Measurements from ENCODE around the gene TMEM43. TPM values are rescaled to one million over a fixed set of nuclear protein-coding genes. Genes with fewer than 3 reads are reported as not detected.
A peak's percentile ranks its signal among the peaks of the same experiment; 100 is the strongest.

Gene TMEM43
- polyA plus RNA-seq, 1 donor (not counting 4 experiments of a cell fraction or from before 2014, with no cell fraction given): 111 TPM

GRCh38 chr3:14170531-14171159 lies 45.8 kb downstream of the TMEM43 start:
- peak overlapping the region; percentile 65 for H3K4me2 ChIP-seq (ENCODE audit: control insufficient read depth, extremely low read depth, insufficient read depth, low read depth, low read length)
- H3K27me3 ChIP-seq (ENCODE audit: control insufficient read depth, extremely low read depth, insufficient read depth, low read length): no peaks in the 10 kb centered on the region
- peaks cover 19 to 52% of the 10 kb centered on the region in 2 experiments for H3K36me3 ChIP-seq (ENCODE audit: control insufficient read depth in 2 of 2, extremely low read depth in 1 of 2, insufficient read depth in 2 of 2, low read length in 2 of 2)
- FAIRE-seq (peak; percentile 55), DNase-seq (ENCODE audit: low read depth, low spot score) (peak; percentile 63)
- dilution Hi-C loops (cut with MboI; ENCODE audit: extremely low pct_ligation_motif_present, low sequenced_read_pairs): no loop called here
- peak overlapping the region; percentile 94 for H3K27ac ChIP-seq (ENCODE audit: control insufficient read depth, insufficient read depth, low read length)
- peaks cover 33% of the 10 kb centered on the region for H3K79me2 ChIP-seq (ENCODE audit: control insufficient read depth, insufficient read depth, low read length)
- H3K9me3 ChIP-seq (ENCODE audit: control insufficient read depth, low read depth, low read length): no peaks in the 10 kb centered on the region
- no peak overlapping the region for H2AFZ ChIP-seq (ENCODE audit: control insufficient read depth, low read length)
- H4K20me1 ChIP-seq (ENCODE audit: control insufficient read depth, extremely low read depth, insufficient read depth, low read length): no peaks in the 10 kb centered on the region
- H3K9ac ChIP-seq (ENCODE audit: control insufficient read depth, extremely low read depth, insufficient read depth, low read length): peak overlapping the region; percentile 62
- H3K9me1 ChIP-seq (ENCODE audit: control insufficient read depth, extremely low read depth, insufficient read depth, low read length): peaks cover 4% of the 10 kb centered on the region
- H3K4me1 ChIP-seq (ENCODE audit: control insufficient read depth, extremely low read depth, insufficient read depth, low read length): peaks cover 67% of the 10 kb centered on the region
- no peak for TF ChIP-seq CTCF (optimal IDR thresholded peaks at IDR 0.05 in 1 of 3, IDR thresholded peaks at IDR 0.05 in 1 of 3, conservative IDR thresholded peaks at IDR 0.05 in 1 of 3; ENCODE audit: extremely low read depth in 1 of 3, insufficient read depth in 2 of 3, low read length in 3 of 3)
- TF ChIP-seq EZH2 (IDR thresholded peaks at IDR 0.05; ENCODE audit: low read length): no peak
- no peak overlapping the region for H3K4me3 ChIP-seq (ENCODE audit: control insufficient read depth in 2 of 3, extremely low read depth in 1 of 3, insufficient read depth in 2 of 3, low read depth in 1 of 3, low read length in 3 of 3)

- peak overlapping the region; percentile 94 for H3K27ac ChIP-seq (ENCODE audit: control insufficient read depth, insufficient read depth, low read length)
- no peak overlapping the region for H3K4me3 ChIP-seq (ENCODE audit: control insufficient read depth in 2 of 3, extremely low read depth in 1 of 3, insufficient read depth in 2 of 3, low read depth in 1 of 3, low read length in 3 of 3)
- H3K27me3 ChIP-seq (ENCODE audit: control insufficient read depth, extremely low read depth, insufficient read depth, low read length): no peaks in the 10 kb centered on the region
- no peak for TF ChIP-seq EZH2 (IDR thresholded peaks at IDR 0.05; ENCODE audit: low read length)
- no peak for TF ChIP-seq CTCF (optimal IDR thresholded peaks at IDR 0.05 in 1 of 3, IDR thresholded peaks at IDR 0.05 in 1 of 3, conservative IDR thresholded peaks at IDR 0.05 in 1 of 3; ENCODE audit: extremely low read depth in 1 of 3, insufficient read depth in 2 of 3, low read length in 3 of 3)
- no peak overlapping the region for H3K9ac ChIP-seq (ENCODE audit: control insufficient read depth, extremely low read depth, insufficient read depth, low read length)
- H3K9me1 ChIP-seq (ENCODE audit: control insufficient read depth, extremely low read depth, insufficient read depth, low read length): peaks cover 4% of the 10 kb centered on the region
- no peak overlapping the region for H2AFZ ChIP-seq (ENCODE audit: control insufficient read depth, low read length)
- H3K36me3 ChIP-seq (ENCODE audit: control insufficient read depth in 2 of 2, extremely low read depth in 1 of 2, insufficient read depth in 2 of 2, low read length in 2 of 2): peaks cover 13 to 40% of the 10 kb centered on the region in 2 experiments
- FAIRE-seq: no peak
- no peak for DNase-seq (ENCODE audit: low read depth, low spot score)
- peaks cover 49% of the 10 kb centered on the region for H3K79me2 ChIP-seq (ENCODE audit: control insufficient read depth, insufficient read depth, low read length)
- dilution Hi-C loops (cut with MboI; ENCODE audit: extremely low pct_ligation_motif_present, low sequenced_read_pairs): no loop called here
- H3K4me2 ChIP-seq (ENCODE audit: control insufficient read depth, extremely low read depth, insufficient read depth, low read depth, low read length): no peak overlapping the region
- H4K20me1 ChIP-seq (ENCODE audit: control insufficient read depth, extremely low read depth, insufficient read depth, low read length): no peaks in the 10 kb centered on the region
- peaks cover 75% of the 10 kb centered on the region for H3K4me1 ChIP-seq (ENCODE audit: control insufficient read depth, extremely low read depth, insufficient read depth, low read length)
- no peaks in the 10 kb centered on the region for H3K9me3 ChIP-seq (ENCODE audit: control insufficient read depth, low read depth, low read length)
Measured at GRCh38 chr3:14172496-14172895, 47.6 kb downstream of the TMEM43 start.

Data from keratinocyte (primary cell).